SK-N-DZ (cell line): Measurements from ENCODE around the gene PRRC2B.
"Not testable (repeated sequence)": the region's sequence is repeated elsewhere in the genome, so short reads cannot be mapped to it uniquely, and the experiment has no call there.

Source experiments
- DNase-seq: peaks from one replicate; pipeline ENCODE4 v3.0.0-alpha.2; 2015; ENCODE audit warnings: low spot score

Gene PRRC2B

DNA sequence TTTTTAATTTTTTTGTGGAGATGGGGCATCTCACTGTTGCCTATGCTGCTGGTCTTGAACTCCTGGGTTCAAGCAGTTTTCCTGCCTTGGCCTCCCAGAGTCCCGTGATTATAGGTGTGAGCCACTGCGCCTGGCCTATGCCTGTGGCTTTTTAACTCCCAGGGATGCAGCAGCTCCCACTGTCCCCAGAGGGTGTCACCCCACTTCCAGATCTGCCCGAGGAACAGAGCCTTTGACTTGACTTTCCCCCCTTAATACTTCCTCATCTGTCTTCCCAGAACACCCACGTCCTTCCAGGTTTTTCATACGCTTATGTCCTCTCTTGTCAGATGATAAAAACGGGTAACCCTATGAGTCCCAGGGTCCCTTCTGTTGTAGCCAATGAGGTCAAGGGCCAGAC, 7.6 kb upstream of the PRRC2B start:
- no peak for DNase-seq

DNA sequence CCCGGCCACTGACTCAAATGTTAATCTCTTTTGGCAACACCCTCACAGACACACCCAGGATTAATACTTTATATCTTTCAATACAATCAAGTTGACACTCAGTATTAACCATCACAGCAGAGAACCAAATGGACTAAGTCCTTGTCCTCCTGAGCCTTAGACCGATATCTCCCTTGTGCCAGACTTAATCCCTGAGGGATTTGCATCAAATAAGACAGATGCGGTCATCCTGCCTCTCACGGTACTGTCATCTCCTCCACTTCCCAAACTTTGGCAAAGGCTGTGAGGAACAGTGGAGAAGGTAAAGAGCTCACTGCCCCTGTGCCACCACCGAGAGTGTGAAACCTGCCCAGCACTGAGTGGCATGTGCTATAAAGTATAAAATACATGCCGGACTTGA, 6.5 kb upstream of the PRRC2B start:
- DNase-seq, result no peak

GRCh38 chr9:131391020-131391419, 2.9 kb upstream of the PRRC2B start:
- DNase-seq, result no peak

DNA sequence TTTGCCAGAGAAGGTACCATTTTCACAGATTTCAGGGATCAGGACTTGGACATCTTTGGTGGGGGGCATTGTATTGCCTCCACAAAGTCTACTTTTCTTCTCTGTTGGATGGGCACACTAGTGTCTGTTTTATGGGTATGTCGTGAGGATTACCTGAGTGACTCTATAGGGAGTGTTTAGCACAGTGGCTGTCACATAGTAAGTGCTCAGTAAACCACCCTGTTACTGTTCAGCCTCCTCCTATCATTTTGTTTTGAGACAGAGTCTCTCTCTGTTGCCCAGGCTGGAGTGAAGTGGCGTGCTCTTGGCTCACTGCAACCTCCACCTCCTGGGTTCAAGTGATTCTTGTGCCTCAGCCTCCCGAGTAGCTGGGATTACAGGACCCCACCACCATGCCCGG, 2.4 kb upstream of the PRRC2B start:
- no peak for DNase-seq

DNA sequence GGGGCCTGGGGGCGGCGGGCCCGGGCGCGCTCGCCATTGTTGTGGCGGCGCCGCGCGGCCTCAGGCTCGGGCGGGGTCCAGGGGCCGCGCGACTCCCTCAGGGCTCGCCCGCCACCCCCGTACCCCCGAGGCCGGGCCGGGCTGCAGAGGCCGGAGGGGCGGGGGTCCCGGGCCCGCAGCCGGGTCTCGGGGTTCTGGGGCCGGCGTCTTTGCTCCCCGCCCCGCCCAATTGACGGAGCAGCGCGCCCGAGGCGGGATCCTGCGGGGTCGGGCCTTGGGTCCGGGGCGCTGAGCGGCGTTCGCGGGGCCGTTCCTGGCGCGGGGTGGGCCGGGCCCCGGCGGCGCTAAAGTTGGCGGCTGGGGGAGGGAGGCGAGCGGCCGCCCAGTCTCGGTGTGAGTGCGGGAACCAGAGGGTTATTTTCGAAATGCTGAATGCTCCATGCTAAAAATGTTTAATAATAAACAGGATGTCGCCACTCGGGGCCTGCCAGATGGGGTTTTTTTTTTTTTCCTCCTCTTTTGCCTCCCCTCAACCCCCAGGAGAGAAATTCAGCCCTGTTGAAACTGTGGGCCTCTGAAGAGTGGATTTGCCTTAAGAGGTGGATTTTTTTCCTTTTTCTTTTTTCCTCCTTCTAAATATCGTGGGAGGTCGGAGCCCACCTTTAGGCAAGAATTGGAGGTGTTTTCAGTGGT, 724 bp downstream of the PRRC2B start:
- DNase-seq, result no peak

DNA sequence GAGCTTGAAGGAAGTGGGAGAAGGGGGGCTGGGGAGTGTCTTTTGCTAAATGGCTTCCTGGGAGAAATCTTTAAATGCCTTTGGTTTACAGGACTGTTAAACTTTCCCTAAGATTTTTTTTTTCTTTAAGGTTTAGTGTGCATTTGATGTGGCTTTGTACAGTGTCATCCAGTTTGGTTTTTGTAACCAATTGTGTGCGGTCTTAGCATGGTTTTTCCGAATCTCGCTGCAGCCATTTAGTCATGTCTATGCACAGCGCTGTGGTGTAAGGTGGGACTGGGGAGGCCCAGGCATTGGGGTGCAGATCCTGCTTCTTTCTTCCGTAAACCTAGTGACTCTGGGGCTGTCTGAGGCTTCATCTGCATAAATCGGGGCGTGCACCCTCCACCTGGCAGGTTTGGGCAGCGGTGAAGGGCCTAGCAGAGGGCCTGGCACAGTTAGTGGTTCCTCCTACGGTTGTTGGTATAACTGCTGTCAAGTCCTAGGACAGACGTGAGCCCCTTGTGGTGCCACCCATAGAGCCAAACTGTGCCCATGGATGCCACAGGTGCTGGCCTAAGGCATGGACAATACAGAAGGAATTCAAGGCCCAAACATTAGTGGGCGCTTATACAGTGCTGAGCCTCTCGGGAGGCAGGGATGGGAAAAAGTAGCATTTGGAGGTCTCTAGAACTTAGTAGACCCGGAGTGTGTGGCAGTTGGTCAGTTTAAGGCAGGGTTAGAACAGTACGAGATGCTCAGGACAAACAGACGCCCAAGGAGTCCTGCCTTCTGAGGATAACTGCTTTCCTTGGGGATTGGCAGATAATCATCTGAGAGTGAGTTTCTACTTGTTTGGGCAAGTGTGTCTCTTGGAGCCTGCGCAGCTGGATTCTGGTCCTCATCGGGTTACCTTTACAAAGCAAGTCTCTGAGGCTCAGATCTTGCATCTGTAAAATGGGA, 1.5 kb downstream of the PRRC2B start:
- peak; percentile 31 for DNase-seq

- not testable (repeated sequence) for DNase-seq
Measured at GRCh38 chr9:131396099-131396479, 2.2 kb downstream of the PRRC2B start.

DNA sequence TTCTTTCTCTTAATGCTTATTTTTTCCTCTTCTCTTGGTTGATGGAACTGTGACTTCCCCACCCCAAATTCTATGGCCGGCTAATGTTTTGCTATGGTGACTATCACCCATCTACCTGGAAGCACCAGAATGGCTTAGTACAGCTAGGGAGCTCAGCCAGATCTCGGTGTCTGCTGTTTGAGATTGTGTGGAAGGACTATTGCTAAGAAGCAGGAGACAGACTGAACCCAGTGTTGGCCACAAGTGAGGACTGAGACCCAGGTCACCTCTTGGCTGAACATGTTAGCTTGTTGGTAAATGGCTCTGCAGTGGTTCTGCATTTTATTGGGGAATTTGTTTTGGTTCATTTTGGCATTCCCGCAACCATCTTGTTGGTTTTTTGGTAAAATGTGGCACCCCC, 2.7 kb downstream of the PRRC2B start:
- no peak for DNase-seq

- DNase-seq, result no peak
Measured at GRCh38 chr9:131397100-131397790, 3.4 kb downstream of the PRRC2B start.

DNA sequence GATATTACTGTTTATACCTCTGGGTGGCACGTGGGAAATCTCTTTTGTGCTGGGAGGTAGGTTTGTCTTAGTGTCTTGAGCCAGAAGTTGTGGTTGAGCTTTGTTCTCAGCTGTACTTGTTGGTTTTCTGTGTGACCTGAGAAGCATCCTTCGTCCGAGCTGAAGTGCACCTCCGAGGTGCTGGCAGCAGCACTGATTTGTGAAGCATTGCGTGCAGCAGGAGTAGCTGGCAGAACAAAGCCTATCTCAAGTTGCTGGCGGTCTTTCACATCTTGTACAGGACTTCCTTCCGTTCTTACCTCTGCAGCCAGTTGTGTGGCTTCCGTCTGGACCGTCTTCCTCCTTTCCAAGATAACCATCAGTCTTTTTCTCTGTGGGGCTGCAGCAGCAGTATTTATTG, 4.3 kb downstream of the PRRC2B start:
- DNase-seq, result peak; percentile 66

GRCh38 chr9:131399972-131400371, 6.1 kb downstream of the PRRC2B start:
- DNase-seq, result no peak

GRCh38 chr9:131400627-131401026, 6.7 kb downstream of the PRRC2B start:
- no peak for DNase-seq

DNA sequence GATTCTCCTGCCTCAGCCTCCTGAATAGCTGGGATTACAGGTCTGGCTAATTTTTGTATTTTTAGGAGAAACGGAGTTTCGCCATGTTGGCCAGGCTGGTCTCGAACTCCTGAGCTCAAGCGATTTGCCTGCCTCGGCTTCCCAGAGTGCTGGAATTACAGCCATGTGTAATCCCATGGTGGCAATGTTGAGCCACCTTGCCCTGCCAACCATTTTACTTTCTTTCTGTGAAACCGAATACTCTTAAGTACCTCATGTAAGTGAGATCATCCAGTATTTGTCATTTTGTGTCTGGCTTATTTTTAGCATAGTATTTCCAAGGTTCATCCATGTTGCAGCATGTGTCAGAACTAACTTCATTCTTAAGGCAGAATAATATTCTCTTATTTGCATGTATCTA, 8.2 kb downstream of the PRRC2B start:
- no peak for DNase-seq

GRCh38 chr9:131402738-131403492, 9.0 kb downstream of the PRRC2B start:
- no peak for DNase-seq

GRCh38 chr9:131403493-131403773, 9.5 kb downstream of the PRRC2B start:
- DNase-seq, result no peak

GRCh38 chr9:131404581-131404980, 10.7 kb downstream of the PRRC2B start:
- DNase-seq, result no peak

DNA sequence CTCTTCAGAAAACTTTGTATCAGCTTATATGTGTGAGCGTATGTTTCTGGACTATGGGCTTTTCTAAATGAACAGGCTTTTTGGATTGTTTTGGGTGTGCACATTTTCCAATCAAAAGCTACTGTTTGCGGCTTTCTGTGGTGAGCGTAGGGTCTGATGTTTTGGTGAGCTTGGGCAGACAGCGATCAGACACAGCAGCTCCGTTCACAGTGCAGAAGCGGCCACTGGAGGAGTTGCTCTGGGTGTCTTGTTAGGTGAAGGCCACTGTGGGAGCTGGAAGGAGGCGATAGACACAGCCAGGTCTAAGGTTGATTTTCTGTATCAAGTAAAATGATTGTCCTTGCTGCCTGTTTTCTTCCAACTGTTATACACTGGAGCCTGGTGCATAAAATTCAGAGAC, 11.1 kb downstream of the PRRC2B start:
- no peak for DNase-seq

DNA sequence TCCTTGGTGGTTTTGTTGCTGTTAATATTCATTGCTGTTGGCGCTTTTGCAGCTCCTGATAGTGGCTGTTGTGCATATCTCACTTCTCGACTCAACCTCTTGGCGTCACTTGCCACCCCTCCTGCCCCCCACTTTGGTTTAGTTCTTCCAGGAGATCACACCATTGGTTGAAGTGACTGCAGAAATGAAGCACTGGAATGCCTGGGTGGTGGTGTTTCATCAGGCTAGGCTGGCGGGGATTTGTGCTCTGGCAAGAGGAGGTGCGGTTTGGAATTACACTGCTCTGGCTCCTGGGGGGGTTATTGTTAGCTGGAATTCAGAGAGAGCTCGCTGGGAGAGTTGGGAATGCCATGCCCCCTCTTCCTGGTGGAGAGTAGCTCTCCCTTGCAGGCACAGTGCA, 11.5 kb downstream of the PRRC2B start:
- DNase-seq, result no peak

- no peak for DNase-seq
Measured at GRCh38 chr9:131405858-131406537, 12.1 kb downstream of the PRRC2B start.

DNA sequence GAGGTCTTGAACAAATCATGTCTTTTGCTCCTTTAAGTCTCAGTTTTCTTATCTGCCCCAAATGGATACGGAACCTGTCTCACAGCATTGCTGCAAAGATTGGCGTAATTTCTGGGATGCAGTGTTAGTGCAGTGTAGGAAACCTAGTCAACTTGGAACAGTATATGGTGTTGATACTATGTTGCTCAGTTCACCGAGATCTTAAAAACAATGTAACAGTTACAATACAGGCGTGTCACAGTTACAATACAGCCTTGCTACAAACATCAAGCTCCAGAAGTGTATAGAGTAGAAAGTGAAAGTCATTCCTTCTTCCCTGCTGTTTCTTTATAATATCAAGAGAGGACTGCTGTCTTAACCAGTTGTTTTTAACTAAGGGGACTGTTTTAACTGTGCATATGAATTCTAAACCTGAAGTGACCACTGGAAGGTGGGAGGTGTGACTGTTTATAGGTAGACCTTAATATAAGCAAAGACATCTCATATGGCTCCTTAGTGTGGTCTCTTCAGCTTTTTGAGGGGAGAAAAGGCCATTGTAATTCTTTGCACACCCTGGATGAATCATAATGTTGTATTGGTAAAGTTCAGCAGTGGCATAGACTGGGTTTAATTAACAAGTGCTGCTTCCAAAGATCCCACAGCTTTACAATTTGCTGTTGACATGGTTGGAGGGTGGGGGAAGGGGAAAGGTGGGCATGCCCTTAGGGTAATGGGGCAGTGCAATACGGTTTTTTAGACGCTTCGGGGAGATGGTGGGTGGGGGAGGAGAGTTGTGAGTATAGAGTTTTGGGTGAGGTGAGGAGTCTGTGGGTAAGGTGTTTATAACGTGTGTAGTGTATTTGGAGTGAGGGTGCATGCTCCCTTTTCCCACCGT, 12.9 kb downstream of the PRRC2B start:
- no peak for DNase-seq
